HEK293 (cell line): ENCODE measurements around the gene SLC25A41.

Source experiments
- BCL11A ChIP-seq: fragments of 450-650 bp; formaldehyde crosslinking; IDR thresholded peaks from 2 replicates; pipeline ENCODE4 v1.5.1; 2016; ENCODE audit warnings: low read depth, missing biosample characterization, missing genetic modification characterization
- RBAK ChIP-seq: fragments of 450-650 bp; formaldehyde crosslinking; IDR thresholded peaks from 2 replicates; pipeline ENCODE4 v1.5.1; 2016; ENCODE audit warnings: missing biosample characterization, missing genetic modification characterization
- SP7 ChIP-seq: fragments of 450-650 bp; formaldehyde crosslinking; IDR thresholded peaks from 2 replicates; pipeline ENCODE4 v1.5.1; 2016; ENCODE audit warnings: missing biosample characterization, missing genetic modification characterization
- YY1 ChIP-seq: fragments of 450-650 bp; formaldehyde crosslinking; IDR thresholded peaks from 2 replicates; pipeline ENCODE4 v1.5.1; 2018; ENCODE audit warnings: missing biosample characterization, missing genetic modification characterization
- ZBTB48 ChIP-seq: fragments of 450-650 bp; formaldehyde crosslinking; IDR thresholded peaks from 2 replicates; pipeline ENCODE4 v1.5.1; 2016; ENCODE audit warnings: missing biosample characterization, missing genetic modification characterization
- ZBTB8A ChIP-seq: fragments of 450-650 bp; formaldehyde crosslinking; IDR thresholded peaks from 2 replicates; pipeline ENCODE4 v1.5.1; 2016; ENCODE audit warnings: missing biosample characterization, missing genetic modification characterization
- ZFHX2 ChIP-seq: fragments of 450-650 bp; formaldehyde crosslinking; conservative IDR thresholded peaks from 2 replicates; pipeline ENCODE4 v1.5.1; 2016; ENCODE audit warnings: missing biosample characterization, missing genetic modification characterization
- ZNF175 ChIP-seq: fragments of 450-650 bp; formaldehyde crosslinking; IDR thresholded peaks from 2 replicates; pipeline ENCODE4 v1.5.1; 2016; ENCODE audit warnings: missing biosample characterization, missing genetic modification characterization
- TF ChIP-seq, protein P1 (sequence below): fragments of 450-650 bp; formaldehyde crosslinking; IDR thresholded peaks from 2 replicates; pipeline ENCODE4 v1.5.1; 2016; ENCODE audit warnings: missing biosample characterization, missing genetic modification characterization

DNA sequence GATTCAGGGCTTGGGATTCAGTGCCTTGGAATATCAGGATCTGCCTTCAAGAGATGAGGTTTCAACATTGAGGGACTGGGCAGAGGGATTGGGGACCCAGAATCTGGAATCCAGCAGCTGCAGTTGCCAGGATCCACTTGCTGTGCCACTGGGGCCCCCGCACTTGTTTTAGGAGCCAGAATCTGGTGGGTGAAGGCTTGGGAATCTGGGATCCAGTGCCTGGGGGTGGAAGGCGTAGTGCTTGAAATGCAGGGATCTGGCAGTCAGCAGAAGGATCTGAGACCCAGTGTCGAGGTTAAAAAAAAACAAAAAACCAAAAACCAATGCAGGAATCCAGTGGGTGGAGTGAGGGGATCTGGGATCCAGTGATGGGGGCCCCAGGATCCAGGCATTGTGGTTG lies 7.3 kb upstream of the SLC25A41 start:
- TF ChIP-seq ZBTB48 (no peak), SP7 (tag by site-specific recombination) (no peak), ZBTB8A (tag by site-specific recombination) (no peak), BCL11A (tag by site-specific recombination) (no peak), RBAK (tag by site-specific recombination) (no peak), ZFHX2 (tag by site-specific recombination) (no peak), ZNF175 (tag by site-specific recombination) (no peak), YY1 (no peak)
- TF ChIP-seq, protein P1, sequence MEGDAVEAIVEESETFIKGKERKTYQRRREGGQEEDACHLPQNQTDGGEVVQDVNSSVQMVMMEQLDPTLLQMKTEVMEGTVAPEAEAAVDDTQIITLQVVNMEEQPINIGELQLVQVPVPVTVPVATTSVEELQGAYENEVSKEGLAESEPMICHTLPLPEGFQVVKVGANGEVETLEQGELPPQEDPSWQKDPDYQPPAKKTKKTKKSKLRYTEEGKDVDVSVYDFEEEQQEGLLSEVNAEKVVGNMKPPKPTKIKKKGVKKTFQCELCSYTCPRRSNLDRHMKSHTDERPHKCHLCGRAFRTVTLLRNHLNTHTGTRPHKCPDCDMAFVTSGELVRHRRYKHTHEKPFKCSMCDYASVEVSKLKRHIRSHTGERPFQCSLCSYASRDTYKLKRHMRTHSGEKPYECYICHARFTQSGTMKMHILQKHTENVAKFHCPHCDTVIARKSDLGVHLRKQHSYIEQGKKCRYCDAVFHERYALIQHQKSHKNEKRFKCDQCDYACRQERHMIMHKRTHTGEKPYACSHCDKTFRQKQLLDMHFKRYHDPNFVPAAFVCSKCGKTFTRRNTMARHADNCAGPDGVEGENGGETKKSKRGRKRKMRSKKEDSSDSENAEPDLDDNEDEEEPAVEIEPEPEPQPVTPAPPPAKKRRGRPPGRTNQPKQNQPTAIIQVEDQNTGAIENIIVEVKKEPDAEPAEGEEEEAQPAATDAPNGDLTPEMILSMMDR (tag by site-specific recombination): no peak
